GM21737 (cell line): Measurements from ENCODE around the gene CBFA2T3.

Experiments used
- ATAC-seq: cut with Tn5 transposase; IDR thresholded peaks from one replicate; pipeline ENCODE4 v1.9.1; 2021; ENCODE audit warnings: mild to moderate bottlenecking, moderate library complexity; ENCODE audit not compliant: unreplicated experiment

Gene CBFA2T3

DNA sequence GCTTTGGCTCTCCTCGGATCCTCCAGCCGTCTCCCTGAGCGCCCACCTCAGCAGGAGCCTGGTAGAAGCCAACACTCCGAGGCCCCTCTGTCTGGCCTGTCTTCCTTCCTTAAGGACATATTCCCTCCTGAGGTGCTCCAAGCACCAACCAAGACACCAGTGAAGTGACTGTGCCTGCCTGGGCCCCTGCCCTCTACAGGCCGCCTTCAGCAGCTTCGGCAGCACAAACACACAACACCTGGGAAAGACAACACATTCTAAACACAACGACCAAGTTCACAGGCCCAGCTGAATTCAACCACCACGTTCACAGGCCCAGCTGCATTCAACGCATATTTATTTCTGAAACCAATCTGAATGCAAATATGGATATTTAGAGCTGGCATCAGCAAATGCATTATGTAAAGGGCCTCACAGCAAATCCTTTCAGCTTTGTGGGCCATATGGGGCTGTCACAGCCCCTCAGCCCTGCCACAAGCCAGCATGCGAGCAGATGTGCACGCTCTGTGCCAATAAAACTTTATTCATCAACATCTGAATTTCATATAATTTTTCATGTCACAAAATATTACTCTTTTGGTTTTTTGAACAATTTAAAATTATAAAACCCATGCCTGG, 132.5 kb downstream of the CBFA2T3 start:
- no peak for ATAC-seq

GRCh38 chr16:88843256-88843655, 133.8 kb downstream of the CBFA2T3 start:
- no peak for ATAC-seq

GRCh38 chr16:88842806-88843205, 134.2 kb downstream of the CBFA2T3 start:
- no peak for ATAC-seq

GRCh38 chr16:88842308-88842756, 134.7 kb downstream of the CBFA2T3 start:
- no peak for ATAC-seq

DNA sequence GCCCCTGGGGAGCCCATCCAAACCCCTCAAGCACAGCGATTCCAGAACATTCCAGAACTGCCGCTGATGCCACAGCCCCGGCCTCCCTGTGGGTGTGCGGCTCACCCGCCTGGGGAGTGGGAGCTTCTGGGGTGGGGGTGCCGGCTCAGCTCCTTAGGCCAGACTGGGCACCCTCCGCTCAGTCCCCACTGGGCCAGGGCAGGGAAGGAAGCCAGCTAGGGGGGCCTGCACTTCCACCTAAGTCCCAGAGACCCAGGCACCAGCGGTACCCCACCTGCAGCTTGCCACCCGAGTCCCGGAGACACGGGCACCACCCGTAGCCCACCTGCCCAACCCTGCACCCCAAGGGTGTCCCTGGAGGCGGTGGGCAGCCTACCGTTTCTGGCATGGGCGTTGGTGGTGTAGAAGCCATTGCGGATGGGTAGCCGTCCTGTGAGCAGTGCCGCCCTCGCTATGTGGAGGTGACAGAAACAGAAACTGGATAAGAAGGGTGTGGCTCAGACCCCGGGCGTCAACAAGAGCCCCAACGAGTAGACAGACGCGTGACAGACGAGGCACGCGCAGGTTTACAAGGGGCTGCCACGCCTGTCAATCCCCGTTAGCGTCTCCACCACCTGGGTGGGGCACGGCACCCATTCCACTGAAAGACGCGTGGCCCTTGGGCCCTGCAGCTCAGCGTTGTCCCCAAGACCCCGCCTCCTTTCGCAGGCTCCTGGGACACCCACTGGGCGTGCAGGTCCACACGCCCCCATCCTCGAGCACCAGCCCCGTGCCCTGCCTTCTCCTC, 135.3 kb downstream of the CBFA2T3 start:
- ATAC-seq, result no peak

DNA sequence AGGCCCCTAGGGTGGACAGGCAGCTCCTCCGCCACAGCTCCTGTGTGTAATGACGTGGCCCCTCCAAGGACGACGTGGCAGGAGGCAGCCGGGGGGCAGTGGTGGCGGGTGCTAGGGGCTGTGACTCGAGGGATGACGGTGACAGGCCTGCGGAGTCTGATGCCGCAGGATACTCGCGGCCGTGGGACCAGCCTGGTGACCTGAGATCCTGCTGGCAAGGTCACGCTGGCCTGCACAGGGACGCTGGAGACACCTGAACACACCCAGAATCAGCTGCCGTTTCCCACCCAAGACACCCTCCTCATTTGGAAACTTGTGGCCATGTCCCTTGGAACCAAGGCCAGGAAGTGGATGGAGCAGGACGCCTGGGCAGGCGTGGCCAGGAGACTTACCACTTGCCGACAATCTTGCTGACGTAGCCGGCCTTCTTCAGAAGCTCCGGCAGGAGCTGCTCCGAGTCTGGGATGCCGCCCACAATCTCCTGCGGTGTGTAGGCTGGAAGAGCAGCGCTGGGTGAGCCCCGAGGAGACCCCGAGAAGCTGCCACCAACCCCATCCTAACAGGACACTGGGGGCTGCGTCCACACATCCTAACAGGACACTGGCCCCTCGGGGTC, 136.3 kb downstream of the CBFA2T3 start:
- no peak for ATAC-seq

- ATAC-seq, result no peak
Measured at GRCh38 chr16:88839745-88840599, 137.0 kb downstream of the CBFA2T3 start.

DNA sequence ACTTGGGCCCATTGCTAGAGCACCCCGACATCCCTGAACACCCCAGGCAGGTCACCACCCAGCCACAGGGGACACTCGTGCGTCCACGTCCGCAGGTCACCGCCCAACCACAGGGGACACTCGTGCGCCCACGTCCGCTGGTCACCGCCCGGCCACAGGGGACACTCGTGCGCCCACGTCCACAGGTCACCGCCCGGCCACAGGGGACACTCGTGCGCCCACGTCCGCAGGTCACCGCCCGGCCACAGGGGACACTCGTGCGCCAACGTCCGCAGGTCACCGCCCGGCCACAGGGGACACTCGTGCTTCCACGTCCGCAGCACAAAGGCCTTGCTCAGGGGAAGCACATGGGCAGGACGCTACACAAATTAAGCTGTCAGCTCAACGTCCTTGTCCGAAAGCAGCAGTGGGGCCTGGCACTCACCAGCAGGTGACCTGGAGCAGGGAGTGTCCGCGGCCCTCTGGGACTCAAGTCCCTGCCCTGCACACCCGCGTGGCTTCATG, 137.9 kb downstream of the CBFA2T3 start:
- no peak for ATAC-seq

DNA sequence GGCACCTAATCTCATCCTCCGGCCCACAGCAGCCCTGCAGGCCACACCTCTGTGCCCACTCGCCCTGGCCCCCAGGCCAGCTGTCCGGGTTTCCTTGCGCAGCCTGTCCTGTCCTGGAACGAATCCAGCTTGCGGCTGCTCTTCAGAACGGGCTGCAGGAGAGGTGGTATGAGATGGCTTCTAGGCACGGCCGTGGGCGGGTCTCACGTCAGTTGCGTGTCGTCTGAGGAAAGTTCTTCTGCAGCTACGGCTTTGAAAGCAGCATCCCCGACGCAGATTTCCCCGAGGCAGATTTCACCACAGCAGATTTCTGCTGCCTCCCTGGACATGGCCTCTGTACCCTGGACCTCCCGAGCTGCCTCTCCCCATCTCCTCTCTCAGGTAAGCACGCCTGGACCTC, 138.4 kb downstream of the CBFA2T3 start:
- no peak for ATAC-seq

GRCh38 chr16:88837806-88838205, 139.2 kb downstream of the CBFA2T3 start:
- no peak for ATAC-seq

DNA sequence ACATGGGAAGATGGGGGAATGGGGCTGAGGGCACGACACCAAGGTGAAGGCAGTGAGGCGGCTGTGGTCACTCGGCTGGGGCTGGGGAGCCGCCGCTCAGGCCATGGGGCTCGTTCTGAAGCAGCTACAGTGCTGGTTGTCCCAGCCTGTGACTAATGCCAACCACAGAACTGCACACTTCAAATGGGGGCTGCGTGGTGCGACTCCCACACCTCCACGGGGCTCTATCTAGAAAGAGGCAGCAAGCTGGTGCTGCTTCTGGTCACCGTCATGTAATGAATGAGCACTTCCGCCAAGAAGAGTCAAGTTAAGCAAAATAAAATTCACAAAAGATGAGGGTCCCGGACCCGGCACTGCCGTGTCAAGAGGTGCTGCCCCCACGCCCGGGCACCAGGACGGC, 140.2 kb downstream of the CBFA2T3 start:
- no peak for ATAC-seq

GRCh38 chr16:88835818-88836217, 141.2 kb downstream of the CBFA2T3 start:
- no peak for ATAC-seq

- no peak for ATAC-seq
Measured at GRCh38 chr16:88835383-88835782, 141.6 kb downstream of the CBFA2T3 start.

DNA sequence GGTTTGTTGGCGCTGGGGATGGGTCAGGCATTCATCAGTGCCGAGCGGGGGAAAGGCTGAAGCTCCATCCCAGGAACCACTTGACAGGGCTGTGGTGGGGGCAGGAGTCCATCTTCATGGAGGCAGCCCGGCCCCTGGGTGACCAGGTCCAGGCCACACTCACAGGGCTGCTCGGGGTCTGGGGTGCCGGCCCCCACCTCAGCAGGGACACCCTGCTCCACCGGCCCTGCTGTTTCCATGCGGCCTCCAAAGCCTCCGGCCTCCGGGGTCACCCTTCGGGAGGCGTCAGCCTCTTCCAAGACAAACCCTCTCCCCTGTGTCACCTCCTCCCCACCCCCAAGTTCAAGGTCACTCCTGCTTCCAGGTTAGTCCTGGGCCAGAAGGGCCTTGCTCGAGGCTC, 142.3 kb downstream of the CBFA2T3 start:
- no peak for ATAC-seq

DNA sequence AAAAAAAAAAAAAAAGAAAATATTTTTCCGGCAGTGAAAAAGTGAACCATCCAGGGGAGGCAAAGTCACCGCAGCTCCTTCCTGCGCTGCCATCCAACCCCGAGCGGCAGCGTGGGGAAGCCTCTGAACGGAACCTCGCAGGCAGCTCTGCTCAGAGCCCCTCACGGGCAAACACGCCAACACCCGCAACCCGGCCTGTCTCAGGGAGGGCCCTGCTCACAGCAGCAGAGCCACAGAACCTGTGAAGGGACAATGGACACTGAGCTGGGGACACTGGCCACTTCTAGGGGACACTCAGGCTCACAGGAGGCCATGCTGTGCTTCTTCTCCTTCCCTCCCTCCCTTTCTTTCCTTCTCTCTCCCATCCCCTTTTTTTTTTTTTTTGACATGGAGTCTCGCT, 143.9 kb downstream of the CBFA2T3 start:
- no peak for ATAC-seq

DNA sequence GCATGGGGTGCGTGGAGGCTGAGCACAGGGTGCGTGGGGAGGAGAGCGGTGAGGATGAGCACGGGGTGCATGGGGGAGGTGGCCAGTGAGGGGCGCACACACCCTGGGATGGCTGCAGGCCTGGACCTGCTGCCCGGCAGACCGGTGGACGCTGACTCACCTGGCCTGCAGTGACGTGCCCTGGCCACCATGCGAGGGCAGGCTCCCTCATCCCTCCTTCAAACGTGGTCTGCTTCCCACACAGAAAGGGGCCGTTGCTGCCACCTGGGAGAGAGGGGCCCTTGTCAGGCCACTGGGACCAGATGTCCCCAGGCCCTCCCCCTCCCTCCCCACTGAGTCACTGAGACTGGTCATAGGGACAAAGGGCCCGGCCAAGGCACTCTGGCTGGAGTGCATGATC, 145.2 kb downstream of the CBFA2T3 start:
- ATAC-seq, result no peak

DNA sequence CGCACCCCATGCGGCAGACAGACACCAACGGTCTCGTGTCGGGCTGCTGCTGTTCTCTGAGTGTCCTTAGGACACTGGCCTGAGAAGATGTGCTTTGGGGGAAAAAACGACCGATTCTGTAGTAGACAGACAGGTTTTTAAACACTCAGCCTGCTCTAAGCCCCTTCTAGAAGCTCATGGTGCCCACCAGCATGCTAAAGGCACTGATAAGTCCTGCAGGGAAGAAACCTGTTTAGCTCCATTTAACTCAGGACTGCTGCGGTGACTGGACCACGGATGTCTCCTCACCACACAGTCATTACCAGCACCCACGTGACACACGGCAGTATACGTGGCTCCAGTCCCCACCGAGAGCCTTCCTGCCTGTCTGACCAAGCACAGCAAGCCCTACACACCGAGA, 146.2 kb downstream of the CBFA2T3 start:
- ATAC-seq, result no peak

- ATAC-seq, result no peak
Measured at GRCh38 chr16:88830258-88830657, 146.7 kb downstream of the CBFA2T3 start.

DNA sequence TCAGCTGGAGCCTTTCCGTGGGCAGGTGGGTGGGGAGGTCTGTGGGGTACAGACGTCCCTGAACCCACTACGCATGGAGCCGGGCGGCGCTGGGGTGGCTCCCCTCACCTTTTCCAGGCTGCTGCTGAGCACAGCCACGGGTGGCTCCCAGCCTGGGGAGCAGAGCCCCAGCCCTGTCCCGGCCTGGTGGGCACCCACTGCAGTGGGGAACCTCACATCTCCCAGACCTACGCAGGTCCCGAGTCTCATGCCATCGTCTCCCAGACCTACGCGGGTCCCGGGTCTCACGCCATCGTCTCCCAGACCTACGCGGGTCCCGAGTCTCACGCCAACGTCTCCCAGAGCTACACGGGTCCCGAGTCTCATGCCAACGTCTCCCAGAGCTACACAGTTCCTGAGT, 148.3 kb downstream of the CBFA2T3 start:
- no peak for ATAC-seq

GRCh38 chr16:88827727-88828126, 149.3 kb downstream of the CBFA2T3 start:
- ATAC-seq, result no peak
